GM19397 (cell line): ENCODE results near the gene TSHR.
"Not testable (repeated sequence)": the region's sequence is repeated elsewhere in the genome, so short reads cannot be mapped to it uniquely, and the experiment has no call there.

Experiments used
- ATAC-seq: cut with Tn5 transposase; IDR thresholded peaks from one replicate; pipeline ENCODE4 v1.9.1; 2021; ENCODE audit warnings: mild to moderate bottlenecking, moderate library complexity; ENCODE audit not compliant: unreplicated experiment

The TSHR gene

GRCh38 chr14:80988735-80989429 is 33.5 kb downstream of the TSHR start:
- peak; percentile 51 for ATAC-seq

- no peak for ATAC-seq
Observed at GRCh38 chr14:80992580-80992979, 37.2 kb downstream of the TSHR start.

DNA sequence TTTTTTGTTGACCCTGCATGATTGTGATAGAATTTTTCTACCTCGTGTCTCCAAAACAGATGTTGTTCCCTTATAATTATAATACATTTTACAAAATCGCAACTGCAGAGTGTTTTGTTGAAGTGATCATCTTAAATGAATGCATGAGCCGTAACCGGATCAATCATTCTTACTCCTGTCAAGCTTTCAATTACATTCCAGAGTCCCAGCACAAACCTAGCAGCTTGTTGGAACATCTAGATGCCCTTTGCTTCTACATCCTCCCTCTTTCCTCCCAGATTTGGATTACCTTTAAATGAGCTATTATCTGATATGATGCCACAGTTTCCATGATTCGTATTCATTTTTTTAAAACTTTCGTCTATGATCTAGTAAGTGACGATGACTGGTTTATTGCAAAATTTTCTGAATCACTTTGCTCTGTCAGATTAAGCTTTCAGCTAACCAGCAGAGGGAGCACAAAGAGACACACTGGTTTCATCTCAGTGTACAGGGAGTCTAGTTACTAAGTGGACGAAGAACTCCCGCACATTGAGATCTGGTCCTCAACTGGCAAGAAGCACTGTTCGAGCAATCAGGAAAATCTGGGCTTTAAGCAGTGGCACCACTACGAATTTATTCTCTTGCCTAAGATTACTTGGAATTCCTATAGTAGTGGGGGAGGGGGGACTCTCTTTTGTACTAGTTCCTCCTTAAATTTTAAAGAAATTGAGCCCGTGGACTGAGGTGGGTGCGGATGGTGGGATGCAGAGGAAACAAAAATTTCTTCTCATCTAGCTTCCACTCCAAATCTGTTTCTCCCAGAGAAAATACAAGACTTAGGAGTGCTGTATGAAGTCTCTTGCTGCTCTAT is 40.9 kb downstream of the TSHR start:
- peak; percentile 73 for ATAC-seq

DNA sequence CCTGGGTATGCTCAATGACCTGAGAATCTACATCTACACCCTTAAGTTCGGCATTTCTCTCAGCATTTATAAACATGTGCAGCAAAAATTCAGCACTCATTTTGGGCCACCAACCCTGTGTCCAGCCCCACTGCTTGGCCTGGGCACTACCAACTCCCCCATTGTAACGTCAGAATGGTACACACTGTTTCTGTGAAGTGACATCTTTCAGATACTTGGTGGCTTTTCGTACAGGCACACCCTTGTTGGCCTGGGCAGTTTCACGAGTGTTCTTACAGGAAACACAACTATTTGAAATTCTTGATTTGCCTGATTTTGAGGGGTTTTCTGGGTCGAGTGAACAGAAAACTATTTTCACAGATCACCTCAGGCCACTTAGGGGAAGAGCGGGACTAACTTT is 46.0 kb downstream of the TSHR start:
- ATAC-seq, result no peak

DNA sequence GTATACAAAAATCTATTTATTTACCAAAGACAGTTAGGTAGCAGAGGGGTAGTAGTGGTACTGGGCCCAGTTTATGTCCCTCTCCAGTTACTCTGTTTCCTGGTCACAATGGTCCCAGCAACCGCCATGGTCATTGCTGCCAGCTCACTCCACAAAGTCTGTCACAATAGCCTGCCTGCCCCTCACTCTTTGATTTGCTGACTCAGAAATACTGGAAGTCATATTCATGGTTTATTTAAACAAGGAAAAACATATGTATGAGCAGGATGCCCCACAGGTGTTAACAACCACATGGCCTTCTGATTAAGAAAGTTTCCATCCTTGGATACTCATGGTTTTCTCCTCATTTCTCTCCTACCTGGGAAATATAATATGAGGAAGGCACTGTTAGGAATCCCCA is 49.2 kb downstream of the TSHR start:
- ATAC-seq, result no peak

- ATAC-seq, result no peak
Observed at GRCh38 chr14:81005540-81006228, 50.3 kb downstream of the TSHR start.

- ATAC-seq, result no peak
Observed at GRCh38 chr14:81006266-81006665, 50.8 kb downstream of the TSHR start.

GRCh38 chr14:81007131-81007530 is 51.7 kb downstream of the TSHR start:
- no peak for ATAC-seq

GRCh38 chr14:81009346-81009745 is 53.9 kb downstream of the TSHR start:
- no peak for ATAC-seq

DNA sequence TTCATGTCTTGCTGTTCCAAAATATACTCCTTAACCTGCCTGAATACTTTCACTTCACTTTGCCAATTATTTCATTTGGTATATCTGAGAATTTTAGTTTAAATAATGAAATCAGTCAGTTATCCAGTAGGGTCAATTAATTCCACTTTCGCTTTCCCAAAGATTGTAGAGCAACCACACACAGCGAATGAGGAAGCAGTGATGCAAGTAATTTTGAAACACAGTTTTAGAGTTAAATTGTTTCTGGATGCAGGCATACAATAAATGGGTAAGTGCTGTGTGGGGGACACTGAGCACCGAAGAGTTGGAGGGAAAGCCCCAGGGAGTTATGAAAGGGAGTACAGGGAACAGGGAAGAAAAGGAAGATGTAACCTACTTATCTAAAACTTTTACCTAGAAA is 62.8 kb downstream of the TSHR start:
- ATAC-seq, result no peak

DNA sequence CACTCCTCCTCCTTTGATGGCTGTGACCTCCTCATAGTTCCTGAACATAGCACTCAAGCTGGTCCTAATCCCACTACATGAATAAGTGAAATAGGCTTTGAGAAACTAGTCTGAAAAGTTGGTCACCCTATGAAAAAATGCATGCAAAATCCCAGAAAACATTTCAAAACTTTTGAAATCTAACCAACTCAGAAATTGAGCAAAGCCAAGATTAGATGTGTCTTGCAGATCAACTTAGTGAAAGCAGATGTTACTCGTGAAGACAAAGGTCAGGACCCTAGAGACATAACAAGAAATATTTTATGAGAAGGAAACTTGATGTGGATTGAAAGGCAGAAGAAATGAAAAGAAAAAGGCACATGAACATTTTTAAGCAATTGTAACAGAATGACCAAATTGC is 63.3 kb downstream of the TSHR start:
- no peak for ATAC-seq

DNA sequence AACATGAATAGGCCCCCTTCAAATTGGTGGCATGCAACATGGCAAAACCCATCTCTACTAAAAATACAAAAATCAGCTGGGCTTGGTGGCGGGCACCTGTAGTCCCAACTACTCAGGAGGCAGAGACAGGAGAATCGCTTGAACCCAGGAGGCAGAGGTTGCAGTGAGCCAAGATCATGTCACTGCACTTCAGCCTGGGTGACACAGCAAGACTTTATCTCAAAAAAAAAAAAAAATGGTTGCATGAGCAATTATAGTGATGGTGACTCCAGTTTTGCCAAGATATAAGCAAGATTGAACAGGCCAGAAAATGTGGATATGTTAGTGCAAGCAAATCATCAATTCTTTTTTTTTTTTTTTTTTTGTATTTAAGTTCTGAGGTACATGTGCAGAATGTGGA is 63.7 kb downstream of the TSHR start:
- ATAC-seq, result not testable (repeated sequence)

DNA sequence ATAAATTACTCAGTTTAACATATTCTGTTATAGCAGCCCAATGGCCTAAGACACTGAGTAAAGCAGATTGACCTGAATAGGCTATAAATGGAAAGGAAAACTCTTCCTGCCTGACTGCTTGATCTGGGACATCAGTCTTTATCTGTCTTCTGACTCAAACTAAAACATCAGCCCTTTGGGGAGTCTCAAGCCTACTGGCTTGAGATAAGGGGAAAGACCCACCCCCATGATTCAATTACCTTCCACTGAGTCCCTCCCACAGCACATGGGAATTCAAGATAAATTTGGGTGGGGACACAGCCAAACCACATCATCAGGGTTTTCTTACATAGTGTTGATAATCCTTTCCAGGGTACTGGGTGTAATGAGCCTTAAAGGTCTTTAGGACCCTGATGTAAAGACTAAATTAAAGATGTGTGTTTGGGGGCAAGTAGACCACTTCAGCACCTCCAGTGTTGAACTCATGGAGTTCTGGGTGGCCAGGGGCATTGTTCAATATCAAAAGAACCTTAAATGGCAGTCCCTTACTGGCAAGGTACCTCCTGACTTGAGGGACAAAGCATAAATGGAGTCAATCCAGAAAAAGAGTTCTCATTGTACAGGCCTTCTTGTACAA is 67.8 kb downstream of the TSHR start:
- no peak for ATAC-seq

GRCh38 chr14:81028461-81028860 is 73.0 kb downstream of the TSHR start:
- no peak for ATAC-seq

GRCh38 chr14:81031488-81031887 is 76.1 kb downstream of the TSHR start:
- ATAC-seq, result no peak

DNA sequence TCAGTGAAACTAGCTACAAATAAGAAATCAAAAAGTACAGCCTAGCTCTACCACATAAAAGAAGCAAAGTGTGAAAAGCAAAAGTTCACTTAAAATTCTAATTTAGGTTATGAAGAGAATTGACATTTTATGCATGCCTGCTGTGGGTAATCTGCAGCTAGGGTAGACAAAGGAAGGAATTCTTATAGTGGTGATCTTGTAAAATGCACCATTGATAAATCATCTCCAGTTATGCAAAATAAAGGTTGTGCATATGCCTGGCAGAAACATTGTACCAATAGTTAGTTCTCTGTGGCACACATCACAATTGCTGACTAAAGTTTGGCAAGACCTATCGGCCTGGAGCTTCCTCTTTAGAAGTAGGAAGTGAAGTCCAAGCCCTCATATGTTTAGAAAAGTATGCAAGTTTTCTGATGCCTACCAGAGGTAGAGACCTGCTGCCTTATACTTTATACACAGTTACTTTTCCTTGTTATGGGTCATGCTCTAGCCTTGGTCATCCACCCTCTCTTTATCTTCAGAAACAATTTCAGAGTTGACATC is 78.3 kb downstream of the TSHR start:
- no peak for ATAC-seq

DNA sequence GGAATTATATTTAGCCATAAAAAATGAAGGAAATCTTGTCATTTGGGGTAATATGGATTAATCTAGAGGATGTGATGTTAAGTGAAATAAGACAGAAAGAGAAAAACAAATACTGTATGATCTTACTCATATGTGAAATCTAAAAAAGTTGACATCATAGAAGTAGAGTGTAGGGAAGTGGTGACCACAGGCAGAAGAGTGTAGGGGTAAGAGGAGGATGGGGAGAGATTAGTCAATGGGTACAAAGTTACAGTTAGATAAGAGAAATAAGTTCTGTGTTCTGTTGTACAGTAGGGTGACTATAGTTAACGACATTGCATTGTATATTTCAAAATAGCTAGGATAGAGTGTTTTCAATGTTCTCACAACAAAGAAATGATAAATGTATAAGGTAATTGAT is 87.0 kb downstream of the TSHR start:
- no peak for ATAC-seq

- ATAC-seq, result no peak
Observed at GRCh38 chr14:81051547-81051946, 96.1 kb downstream of the TSHR start.

DNA sequence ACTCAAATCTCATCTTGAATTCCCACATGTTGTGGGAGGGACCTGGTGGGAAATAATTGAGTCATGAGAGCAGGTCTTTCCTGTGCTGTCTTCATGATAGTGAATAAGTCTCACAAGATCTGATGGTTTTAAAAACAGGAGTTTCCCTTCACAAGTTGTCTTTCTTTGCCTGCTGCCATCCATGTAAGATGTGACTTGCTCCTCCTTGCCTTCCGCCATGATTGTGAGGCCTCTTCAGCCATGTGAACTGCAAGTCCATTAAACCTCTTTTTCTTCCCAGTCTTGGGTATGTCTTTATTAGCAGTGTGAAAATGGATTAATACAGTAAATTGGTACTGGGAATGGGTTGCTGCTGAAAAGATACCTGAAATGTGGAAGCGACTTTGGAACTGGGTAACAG is 98.6 kb downstream of the TSHR start:
- ATAC-seq, result not testable (repeated sequence)

DNA sequence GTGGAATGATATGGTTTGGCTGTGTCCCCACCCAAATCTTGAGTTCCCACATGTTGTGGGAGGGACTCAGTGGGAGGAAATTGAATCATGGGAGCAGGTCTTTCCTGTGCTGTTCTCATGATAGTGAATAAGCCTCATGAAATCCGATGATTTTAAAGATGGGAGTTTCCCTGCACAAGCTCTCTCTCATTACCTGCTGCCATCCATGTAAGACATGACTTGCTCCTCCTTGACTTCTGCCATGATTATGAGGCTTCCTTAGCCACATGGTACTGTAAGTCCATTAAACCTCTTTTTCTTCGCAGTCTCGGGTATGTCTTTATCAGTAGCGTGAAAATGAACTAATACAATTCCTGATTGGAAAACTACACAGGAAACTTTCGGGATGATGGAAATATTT is 100.5 kb downstream of the TSHR start:
- ATAC-seq, result no peak

- no peak for ATAC-seq
Observed at GRCh38 chr14:81062380-81062779, 107.0 kb downstream of the TSHR start.
